OCI-LY3 (cell line): Measurements from ENCODE around the gene CACNG8.

ENCODE experiments used
- CTCF ChIP-seq: fragments of 200-600, 300-600 bp; sonication (generic); IDR thresholded peaks from 2 replicates; pipeline ENCODE4 v1.5.1; 2014; ENCODE audit warnings: antibody characterized with exemption, low read length, low read depth
- EZH2phosphoT487 ChIP-seq: fragments of 200-600 bp; shearing (Covaris generic); IDR thresholded peaks from 2 replicates; pipeline ENCODE4 v1.6.1; 2018; ENCODE audit warnings: antibody characterized with exemption, mixed run types, low read depth

- TF ChIP-seq CTCF (no peak), EZH2phosphoT487 (no peak)
Observed at GRCh38 chr19:54011507-54012211, 48.9 kb downstream of the CACNG8 start.
